Breast epithelium (tissue), 3 donors: ENCODE data around the gene TRIM24.

Experiments
- POLR2A ChIP-seq: fragments of 450-650 bp; IDR thresholded peaks from one replicate; pipeline ENCODE4 v1.6.1; 2016; ENCODE audit warnings: antibody characterized with exemption, mild to moderate bottlenecking, moderate library complexity
- POLR2AphosphoS5 ChIP-seq, 3 donors: sonication (generic); formaldehyde crosslinking; IDR thresholded peaks; one replicate each; pipeline ENCODE4 v1.6.1; 2017; ENCODE audit warnings: antibody characterized with exemption in 3 of 3
- TF ChIP-seq, protein P1 (sequence below), 3 donors: fragments of 450-650 bp; IDR thresholded peaks; one replicate each; pipeline ENCODE4 v1.5.1; 2016 to 2017; ENCODE audit warnings: antibody characterized with exemption in 3 of 3, mild to moderate bottlenecking in 3 of 3, moderate library complexity in 3 of 3

DNA sequence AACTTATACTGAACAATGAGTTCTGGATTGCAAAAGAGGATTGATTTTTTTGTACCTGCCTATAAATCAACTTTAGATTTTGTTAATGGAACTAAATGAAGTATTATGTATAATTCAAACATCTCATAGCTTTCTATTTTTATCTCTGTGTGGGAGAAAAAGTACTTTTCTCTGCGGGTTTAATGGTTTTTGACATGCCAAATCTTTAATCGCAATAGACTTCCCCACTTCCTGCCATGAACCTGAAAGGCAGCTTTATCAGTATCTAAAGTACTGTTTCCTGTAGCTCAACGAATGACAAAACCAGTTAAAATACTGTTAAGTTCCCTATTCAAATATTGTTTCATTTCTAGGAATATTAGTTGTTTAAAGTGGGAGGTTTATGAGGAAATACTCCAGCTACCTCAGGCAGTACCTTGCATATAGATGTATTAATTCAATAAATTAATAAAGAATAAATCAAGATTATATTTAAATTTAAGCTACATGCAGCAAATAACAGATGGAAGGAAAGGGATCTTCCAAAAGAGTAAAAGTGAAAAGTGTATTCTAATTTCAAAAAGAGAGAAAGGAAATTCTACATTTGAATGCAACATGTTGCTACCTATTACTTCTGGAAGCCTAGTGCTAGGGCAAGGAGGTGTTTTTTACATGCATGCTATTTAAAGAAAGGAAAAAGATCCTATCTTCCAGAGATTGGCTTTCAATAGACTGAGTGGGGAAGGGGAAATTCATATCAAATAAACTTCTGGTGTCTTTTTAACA lies 165.2 kb downstream of the TRIM24 start:
- TF ChIP-seq POLR2A (no peak), POLR2AphosphoS5 (IDR thresholded peaks at IDR 0.05) (no peak)
- TF ChIP-seq, protein P1, sequence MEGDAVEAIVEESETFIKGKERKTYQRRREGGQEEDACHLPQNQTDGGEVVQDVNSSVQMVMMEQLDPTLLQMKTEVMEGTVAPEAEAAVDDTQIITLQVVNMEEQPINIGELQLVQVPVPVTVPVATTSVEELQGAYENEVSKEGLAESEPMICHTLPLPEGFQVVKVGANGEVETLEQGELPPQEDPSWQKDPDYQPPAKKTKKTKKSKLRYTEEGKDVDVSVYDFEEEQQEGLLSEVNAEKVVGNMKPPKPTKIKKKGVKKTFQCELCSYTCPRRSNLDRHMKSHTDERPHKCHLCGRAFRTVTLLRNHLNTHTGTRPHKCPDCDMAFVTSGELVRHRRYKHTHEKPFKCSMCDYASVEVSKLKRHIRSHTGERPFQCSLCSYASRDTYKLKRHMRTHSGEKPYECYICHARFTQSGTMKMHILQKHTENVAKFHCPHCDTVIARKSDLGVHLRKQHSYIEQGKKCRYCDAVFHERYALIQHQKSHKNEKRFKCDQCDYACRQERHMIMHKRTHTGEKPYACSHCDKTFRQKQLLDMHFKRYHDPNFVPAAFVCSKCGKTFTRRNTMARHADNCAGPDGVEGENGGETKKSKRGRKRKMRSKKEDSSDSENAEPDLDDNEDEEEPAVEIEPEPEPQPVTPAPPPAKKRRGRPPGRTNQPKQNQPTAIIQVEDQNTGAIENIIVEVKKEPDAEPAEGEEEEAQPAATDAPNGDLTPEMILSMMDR (IDR thresholded peaks at IDR 0.05), result no peak
